ENCODE data around the gene GNG13. TPM values are rescaled to one million over a fixed set of nuclear protein-coding genes. Genes with fewer than 3 reads are reported as not detected.

Gene GNG13
- polyA plus RNA-seq, 1 donor from 2014 or later, result not detected

GRCh38 chr16:796296-797119 lies 4.0 kb downstream of the GNG13 start:
- Mint-ChIP-seq H3K27ac (no peak overlapping the region), H3K4me1 (no peaks in the 10 kb centered on the region), H3K4me3 (no peak overlapping the region), H3K36me3 (peaks cover under 1% of the 10 kb centered on the region), H3K27me3 (peaks cover 8% of the 10 kb centered on the region), H3K9me3 (no peaks in the 10 kb centered on the region)

DNA sequence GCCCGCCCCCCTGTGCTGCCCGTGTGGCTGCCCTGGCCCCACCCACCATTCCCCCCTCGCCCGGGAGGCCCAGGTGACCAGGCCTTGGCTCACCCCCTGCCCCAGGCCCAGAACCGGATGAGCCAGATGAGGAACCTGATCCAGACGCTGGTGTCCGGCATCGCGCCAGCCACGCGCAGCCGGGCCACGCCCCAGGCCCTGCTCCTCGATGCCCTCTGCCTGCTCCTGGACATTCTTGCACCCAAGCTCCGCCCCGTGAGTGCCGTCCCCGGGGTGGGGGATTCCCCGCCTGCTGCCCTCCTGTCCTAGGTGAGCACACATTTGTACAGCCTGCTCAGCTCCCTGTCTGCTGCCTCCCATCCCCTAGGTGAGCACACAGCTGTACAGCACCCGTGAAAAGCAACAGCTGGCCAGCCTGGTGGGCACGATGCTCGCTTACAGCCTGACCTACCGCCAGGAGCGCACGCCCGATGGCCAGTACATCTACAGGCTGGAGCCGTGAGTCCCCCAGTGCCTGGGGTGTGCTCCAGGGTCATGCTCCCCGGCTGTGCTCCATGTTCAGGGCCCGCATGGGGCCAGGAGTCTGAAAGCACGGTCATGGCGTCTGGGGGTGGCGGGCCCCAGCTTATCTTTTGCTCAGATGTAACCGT lies 4.8 kb downstream of the GNG13 start:
- no peak overlapping the region for H3K27ac Mint-ChIP-seq

DNA sequence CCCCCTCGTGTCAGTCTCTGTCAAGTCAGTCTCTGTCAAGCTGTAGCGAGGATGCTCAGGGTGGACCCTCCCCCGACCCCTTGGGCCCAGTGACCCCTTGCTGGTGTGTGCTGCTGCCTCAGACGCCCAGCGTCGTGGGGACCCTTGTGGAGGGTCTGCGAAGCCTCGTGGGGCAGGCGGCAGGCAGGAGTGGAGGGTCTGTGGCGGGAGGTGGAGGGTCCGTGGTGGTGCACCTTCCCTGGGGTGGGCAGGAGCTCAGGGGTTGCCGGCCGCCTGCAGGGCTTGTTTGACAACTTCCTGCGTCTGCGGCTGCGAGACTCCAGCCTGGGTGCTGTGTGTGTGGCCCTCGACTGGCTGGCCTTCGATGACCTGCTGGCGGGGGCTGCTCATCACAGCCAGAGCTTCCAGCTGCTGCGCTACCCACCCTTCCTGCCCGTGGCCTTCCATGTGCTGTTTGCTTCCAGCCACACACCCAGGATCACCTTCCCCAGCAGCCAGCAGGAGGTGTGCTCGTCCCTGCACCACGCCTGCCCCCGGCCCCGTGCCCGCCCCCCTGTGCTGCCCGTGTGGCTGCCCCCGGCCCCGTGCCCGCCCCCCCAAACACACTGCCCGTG lies 5.6 kb downstream of the GNG13 start:
- Mint-ChIP-seq H3K9me3 (no peaks in the 10 kb centered on the region), H3K4me3 (no peak overlapping the region)

More for the DNA sequence above, 4.8 kb downstream of the GNG13 start:
- H3K4me1 Mint-ChIP-seq, result no peaks in the 10 kb centered on the region
- peaks cover 6% of the 10 kb centered on the region for H3K27me3 Mint-ChIP-seq
- no peak overlapping the region for H3K4me3 Mint-ChIP-seq
- H3K36me3 Mint-ChIP-seq, result peaks cover 1% of the 10 kb centered on the region
- H3K9me3 Mint-ChIP-seq, result no peaks in the 10 kb centered on the region

DNA sequence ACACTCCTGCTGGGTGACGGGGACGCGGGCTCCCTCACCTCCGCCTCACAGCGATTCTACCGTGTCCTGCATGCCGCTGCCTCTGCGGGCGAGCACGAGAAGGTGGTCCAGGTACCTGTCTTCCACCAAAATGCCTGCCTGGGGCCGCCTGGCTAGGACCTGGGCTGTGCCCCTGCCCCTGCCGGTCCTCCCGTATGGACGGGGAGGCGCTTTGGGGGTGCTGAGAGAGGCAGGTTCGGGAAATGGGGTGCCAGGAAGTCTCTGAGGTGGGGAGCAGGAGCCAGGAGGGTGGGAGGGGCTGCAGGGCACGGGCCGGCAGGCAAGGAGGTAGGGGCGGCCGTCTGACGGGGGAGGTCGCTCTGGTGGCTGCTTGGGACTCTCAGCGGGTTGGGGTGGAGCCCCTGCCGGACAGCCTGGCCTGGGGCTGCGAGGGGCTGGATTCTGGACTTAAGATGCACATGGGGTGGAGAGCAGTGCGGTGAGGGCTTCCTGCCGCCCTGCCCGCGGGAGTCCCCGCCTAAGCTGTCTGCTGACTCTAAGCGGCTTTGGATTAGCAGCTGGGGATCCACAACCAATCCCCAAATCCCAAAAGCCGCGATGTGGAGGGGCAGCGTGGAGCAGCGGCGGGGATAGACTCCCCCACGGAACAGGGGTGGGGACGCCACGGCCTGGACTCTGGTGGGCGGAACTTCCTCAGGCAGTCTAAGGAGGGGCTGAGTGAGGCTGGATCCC lies 6.3 kb downstream of the GNG13 start:
- Mint-ChIP-seq H3K4me3 (no peak overlapping the region), H3K27me3 (peaks cover 6% of the 10 kb centered on the region), H3K9me3 (no peaks in the 10 kb centered on the region), H3K36me3 (peaks cover 1% of the 10 kb centered on the region), H3K27ac (no peak overlapping the region), H3K4me1 (peaks cover 0 to 1% (median 0%) of the 10 kb centered on the region in 3 donors)

More for the DNA sequence above, 5.6 kb downstream of the GNG13 start:
- H3K36me3 Mint-ChIP-seq, result peaks cover 1% of the 10 kb centered on the region
- H3K27me3 Mint-ChIP-seq, result peaks cover 6% of the 10 kb centered on the region
- H3K4me1 Mint-ChIP-seq, result no peaks in the 10 kb centered on the region
- H3K27ac Mint-ChIP-seq, result no peak overlapping the region

DNA sequence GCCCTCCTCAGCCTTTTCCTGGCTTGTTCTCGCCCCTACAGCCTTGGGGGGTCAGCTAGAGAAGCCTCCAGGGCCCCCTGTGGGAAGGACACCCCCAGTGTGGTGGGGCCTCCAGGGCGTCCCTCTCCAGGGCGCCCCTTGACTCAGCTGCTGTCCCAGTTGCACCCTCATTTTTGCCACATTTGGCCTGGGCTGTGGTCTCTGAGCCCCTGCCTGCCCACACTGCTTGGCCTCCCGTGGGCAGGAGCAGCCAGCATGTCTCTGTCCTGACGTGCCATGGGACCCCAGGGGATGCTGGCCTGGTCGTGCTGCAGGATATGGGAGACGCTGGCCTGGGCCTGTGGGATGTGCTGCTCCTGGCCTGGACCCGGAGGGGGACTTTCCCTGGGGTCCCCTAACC lies 7.1 kb downstream of the GNG13 start:
- H3K4me1 Mint-ChIP-seq, result peaks cover 0 to 1% (median 0%) of the 10 kb centered on the region in 3 donors

GRCh38 chr16:792221-792995 lies 8.1 kb downstream of the GNG13 start:
- Mint-ChIP-seq H3K9me3 (no peaks in the 10 kb centered on the region), H3K36me3 (peaks cover 1% of the 10 kb centered on the region), H3K27me3 (no peaks in the 10 kb centered on the region), H3K4me1 (peaks cover 0 to 1% (median 0%) of the 10 kb centered on the region in 3 donors), H3K4me3 (no peak overlapping the region), H3K27ac (no peak overlapping the region)

More for the DNA sequence above, 7.1 kb downstream of the GNG13 start:
- Mint-ChIP-seq H3K4me3 (no peak overlapping the region), H3K36me3 (peaks cover 1% of the 10 kb centered on the region), H3K9me3 (no peaks in the 10 kb centered on the region), H3K27me3 (peaks cover 1% of the 10 kb centered on the region), H3K27ac (no peak overlapping the region)

DNA sequence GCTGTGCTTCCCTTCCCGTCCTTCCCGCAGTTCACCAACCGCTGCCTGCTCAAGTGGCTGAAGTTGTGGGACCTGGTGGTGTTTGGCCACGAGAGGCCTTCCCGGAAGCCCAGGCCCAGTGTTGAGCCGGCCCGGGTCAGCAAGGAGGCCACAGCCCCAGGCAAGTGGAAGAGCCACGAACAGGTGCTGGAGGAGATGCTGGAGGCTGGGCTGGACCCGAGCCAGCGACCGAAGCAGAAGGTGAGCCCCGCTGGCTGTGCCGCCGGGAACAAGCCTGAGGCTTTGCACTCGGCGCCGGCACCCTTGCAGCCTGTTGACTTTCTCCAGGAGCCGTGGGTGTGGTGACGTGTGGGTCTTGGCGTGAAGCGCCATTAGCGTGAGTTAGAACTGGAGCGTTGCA lies 9.4 kb downstream of the GNG13 start:
- H3K27me3 Mint-ChIP-seq, result no peaks in the 10 kb centered on the region
- peaks cover 1% of the 10 kb centered on the region for H3K36me3 Mint-ChIP-seq
- no peaks in the 10 kb centered on the region for H3K9me3 Mint-ChIP-seq
- no peak overlapping the region for H3K27ac Mint-ChIP-seq
- peak overlapping the region in 1 of 4 donors; percentile 30 for H3K4me3 Mint-ChIP-seq
- H3K4me1 Mint-ChIP-seq, result peaks cover 0 to 4% (median 1%) of the 10 kb centered on the region in 3 donors

GRCh38 chr16:790086-790485 lies 10.4 kb downstream of the GNG13 start:
- Mint-ChIP-seq H3K27ac (peak overlapping the region in 1 of 3 donors; percentile 71), H3K36me3 (peaks cover 1% of the 10 kb centered on the region), H3K9me3 (no peaks in the 10 kb centered on the region), H3K4me1 (peaks cover 0 to 4% (median 3%) of the 10 kb centered on the region in 3 donors), H3K27me3 (no peaks in the 10 kb centered on the region), H3K4me3 (peak overlapping the region; percentile 37 to 78 (median 52))

- peak overlapping the region in 2 of 4 donors; percentile 50 to 63 for H3K4me3 Mint-ChIP-seq
These were observed 11.2 kb downstream of the GNG13 start for GRCh38 chr16:789191-789850.

DNA sequence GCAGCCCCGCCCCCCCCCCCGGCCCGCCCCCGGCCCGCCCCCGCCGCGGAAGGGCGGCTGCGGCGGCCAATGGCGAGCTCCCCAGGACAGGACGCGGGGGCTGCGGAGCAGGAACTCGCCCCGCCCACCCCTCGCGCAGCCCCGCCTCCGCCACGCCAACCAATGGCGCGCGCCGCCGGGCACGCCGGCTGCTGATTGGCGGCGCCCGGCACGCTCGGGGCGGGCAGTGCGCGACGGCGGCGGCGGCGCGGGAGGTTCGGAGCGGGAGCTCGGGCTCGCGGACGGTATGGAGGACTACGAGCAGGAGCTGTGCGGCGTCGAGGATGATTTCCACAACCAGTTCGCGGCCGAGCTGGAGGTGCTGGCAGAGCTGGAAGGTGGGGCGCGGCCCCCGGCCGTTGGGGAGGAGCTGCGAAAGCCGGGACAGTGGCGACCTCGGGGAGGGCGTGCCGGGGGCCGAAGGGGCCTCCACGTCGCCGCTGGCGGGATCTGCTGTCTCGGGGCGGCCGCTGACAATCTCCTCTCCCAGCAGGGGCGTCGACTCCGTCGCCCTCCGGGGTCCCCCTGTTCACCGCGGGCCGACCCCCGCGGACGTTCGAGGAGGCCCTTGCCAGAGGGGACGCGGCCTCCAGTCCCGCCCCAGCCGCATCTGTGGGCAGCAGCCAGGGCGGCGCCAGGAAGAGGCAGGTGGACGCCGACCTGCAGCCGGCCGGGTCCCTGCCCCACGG lies 12.0 kb downstream of the GNG13 start, which contains the start of gene CHTF18:
Gene CHTF18, plus strand, starts transcription at position 222 of the 728 bp plus-strand sequence. Its CDS starts 65 bp downstream, at position 287.
- Mint-ChIP-seq H3K27ac (peak within 1 kb of the TSS in 1 of 3 donors; percentile 77), H3K9me3 (no peaks in the 10 kb centered on the region), H3K4me1 (peaks cover 0 to 6% (median 4%) of the 10 kb centered on the region in 3 donors), H3K36me3 (peaks cover 1% of the 10 kb centered on the region), H3K27me3 (no peaks in the 10 kb centered on the region), H3K4me3 (peak within 1 kb of the TSS; percentile 85 to 90 (median 86))

More at GRCh38 chr16:789191-789850, 11.2 kb downstream of the GNG13 start:
- Mint-ChIP-seq H3K4me1 (peaks cover 0 to 6% (median 4%) of the 10 kb centered on the region in 3 donors), H3K27me3 (no peaks in the 10 kb centered on the region), H3K9me3 (no peaks in the 10 kb centered on the region), H3K27ac (no peak overlapping the region), H3K36me3 (peaks cover 1% of the 10 kb centered on the region)

DNA sequence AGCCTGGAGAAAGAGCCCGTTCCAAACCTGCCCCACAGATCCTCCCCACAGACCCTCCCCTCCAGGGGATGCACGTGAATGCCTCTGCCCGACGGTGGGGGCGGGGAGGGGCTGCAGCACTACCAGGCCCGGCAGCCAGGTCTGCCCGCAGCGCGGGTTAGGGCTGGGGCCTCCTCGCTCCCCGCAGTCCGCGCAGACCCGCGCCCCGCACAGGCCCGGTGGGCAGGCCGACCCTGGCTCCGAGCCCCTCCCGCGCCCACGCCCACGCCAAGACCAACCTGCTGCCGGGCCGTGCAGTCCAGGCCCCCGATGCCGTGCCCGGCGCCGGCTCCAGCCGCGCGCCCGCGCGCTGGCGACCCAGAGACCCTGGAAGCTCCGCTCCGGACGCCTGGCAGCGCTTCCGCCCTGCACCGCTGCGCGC lies 12.5 kb downstream of the GNG13 start, which contains the start of gene RPUSD1:
Gene RPUSD1, minus strand, starts transcription at position 404 of the 421 bp plus-strand sequence. CDS start 644 bp downstream, outside the sequence.
- H3K9me3 Mint-ChIP-seq, result no peaks in the 10 kb centered on the region
- peaks cover 0 to 6% (median 4%) of the 10 kb centered on the region in 3 donors for H3K4me1 Mint-ChIP-seq
- peaks cover 1% of the 10 kb centered on the region for H3K36me3 Mint-ChIP-seq
- H3K27me3 Mint-ChIP-seq, result no peaks in the 10 kb centered on the region
- peak within 1 kb of the TSS in 1 of 3 donors; percentile 77 for H3K27ac Mint-ChIP-seq
- H3K4me3 Mint-ChIP-seq, result peak within 1 kb of the TSS; percentile 85 to 90 (median 86)

DNA sequence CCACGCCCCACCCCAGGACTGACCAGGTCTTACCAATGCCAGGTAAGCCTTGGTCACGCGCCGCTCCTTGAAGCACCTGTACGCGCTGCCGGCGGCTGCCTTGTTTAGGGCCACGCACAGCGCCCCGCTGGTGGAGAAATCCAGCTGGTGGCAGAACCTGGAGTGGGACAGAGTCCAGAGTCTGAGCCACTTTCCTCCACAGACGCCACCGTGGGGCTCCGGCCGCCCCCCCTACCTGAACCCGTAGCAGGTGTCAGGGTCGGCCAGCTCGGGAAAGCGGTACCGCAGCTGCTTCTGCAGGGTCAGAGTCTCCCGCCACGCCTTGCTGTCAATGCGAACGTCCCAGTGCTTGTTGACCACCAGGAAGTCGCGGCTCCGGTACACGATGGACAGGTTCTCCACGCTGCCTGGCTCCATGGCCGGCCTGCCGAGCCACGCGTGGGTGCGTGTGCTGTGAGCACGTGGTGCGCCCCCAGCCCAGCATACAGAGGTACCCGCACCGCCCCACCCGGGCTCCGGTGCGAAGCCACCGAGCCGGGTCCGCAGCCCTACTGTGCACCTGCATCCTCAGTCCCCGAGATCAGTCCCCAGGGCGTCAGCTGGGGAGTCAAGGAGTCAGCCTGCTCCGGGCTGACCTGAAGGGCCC lies 13.1 kb downstream of the GNG13 start:
- Mint-ChIP-seq H3K4me3 (peak overlapping the region; percentile 85 to 90 (median 86)), H3K4me1 (peaks cover 0 to 6% (median 4%) of the 10 kb centered on the region in 3 donors), H3K27ac (peak overlapping the region in 1 of 3 donors; percentile 77), H3K9me3 (no peaks in the 10 kb centered on the region), H3K36me3 (peaks cover 1% of the 10 kb centered on the region), H3K27me3 (no peaks in the 10 kb centered on the region)

All from IgD-negative memory B cell (primary cell).